ELR (cell line): ENCODE results near the gene RAB11FIP4.
A peak's percentile ranks its signal among the peaks of the same experiment; 100 is the strongest.
"Not testable (repeated sequence)": the region's sequence is repeated elsewhere in the genome, so short reads cannot be mapped to it uniquely, and the experiment has no call there.

ENCODE experiments used
- DNase-seq: peaks from one replicate; pipeline ENCODE4 v3.0.0-alpha.2; 2015; ENCODE audit warnings: low read depth

Gene RAB11FIP4, protein sequence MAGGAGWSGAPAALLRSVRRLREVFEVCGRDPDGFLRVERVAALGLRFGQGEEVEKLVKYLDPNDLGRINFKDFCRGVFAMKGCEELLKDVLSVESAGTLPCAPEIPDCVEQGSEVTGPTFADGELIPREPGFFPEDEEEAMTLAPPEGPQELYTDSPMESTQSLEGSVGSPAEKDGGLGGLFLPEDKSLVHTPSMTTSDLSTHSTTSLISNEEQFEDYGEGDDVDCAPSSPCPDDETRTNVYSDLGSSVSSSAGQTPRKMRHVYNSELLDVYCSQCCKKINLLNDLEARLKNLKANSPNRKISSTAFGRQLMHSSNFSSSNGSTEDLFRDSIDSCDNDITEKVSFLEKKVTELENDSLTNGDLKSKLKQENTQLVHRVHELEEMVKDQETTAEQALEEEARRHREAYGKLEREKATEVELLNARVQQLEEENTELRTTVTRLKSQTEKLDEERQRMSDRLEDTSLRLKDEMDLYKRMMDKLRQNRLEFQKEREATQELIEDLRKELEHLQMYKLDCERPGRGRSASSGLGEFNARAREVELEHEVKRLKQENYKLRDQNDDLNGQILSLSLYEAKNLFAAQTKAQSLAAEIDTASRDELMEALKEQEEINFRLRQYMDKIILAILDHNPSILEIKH

GRCh38 chr17:31391496-31391949 is at the start of gene RAB11FIP4:
TSS of gene RAB11FIP4 (plus strand) at chr17:31391675. CDS start at chr17:31391853, 178 bp downstream.
- DNase-seq, result no peak

DNA sequence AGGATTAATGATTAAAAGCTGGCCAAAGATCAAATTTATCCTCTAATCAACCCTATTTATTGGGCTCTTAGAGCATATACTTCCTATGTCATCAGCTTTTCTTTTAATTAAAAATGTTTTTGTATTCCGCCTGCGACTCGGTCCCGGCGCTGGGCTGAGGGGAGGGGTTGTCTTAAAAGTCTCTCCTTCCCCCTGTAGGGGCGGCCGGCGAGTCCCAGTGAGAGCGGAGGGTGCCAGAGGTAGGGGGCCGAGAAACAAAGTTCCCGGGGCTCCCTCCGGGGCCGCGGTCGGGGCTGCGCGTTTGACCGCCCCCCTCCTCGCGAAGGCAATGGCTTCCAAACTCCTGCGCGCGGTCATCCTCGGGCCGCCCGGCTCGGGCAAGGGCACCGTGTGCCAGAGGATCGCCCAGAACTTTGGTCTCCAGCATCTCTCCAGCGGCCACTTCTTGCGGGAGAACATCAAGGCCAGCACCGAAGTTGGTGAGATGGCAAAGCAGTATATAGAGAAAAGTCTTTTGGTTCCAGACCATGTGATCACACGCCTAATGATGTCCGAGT is 46.2 kb upstream of the RAB11FIP4 start:
- DNase-seq, result not testable (repeated sequence)

GRCh38 chr17:31349454-31349853 is 42.0 kb upstream of the RAB11FIP4 start:
- DNase-seq, result no peak

DNA sequence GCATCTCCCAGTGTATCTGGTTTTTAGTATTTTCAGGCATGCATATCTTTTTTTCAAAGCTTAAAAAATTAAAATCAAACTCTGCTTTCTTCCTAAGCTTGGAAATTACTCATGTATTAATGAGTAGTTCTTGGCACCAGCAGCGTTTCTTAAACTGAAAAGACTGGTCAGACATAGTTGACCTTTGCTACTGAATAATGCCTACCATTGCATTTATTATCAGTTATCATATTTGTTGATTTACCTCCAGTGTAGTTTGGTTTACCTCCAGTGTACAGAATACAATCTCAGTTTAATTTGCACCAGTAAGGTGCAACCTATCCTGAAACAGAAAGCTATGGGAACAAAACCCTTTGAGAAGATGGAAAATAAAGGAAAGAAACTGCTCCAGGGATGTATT is 35.5 kb upstream of the RAB11FIP4 start:
- DNase-seq, result no peak

GRCh38 chr17:31357091-31357490 is 34.4 kb upstream of the RAB11FIP4 start:
- DNase-seq, result no peak

DNA sequence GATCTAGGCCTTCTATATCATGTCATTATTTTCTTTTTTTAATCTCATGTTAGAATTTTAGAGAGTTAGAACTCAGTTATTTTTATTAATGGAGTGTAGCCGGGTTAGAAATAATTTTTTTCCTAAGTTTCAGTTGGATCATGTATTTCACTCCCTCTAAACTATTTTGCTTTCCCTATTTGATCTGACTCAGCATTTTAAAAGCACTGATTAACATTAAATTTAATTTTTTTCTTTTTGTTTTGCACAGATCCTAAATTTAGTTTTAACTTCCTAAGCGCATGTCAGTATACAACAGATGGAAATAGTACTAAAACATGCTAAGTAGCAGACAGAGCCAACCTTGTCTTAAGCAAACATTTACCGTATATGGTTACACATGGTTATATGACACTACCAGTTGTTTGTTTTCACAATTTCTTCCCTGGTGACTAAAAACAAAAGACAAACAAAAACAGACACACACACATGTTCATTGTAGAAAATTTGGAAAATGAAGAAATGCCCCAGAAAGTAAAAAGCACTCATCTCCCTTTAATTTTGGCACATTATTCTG is 33.6 kb upstream of the RAB11FIP4 start:
- no peak for DNase-seq

GRCh38 chr17:31364012-31364411 is 27.5 kb upstream of the RAB11FIP4 start:
- no peak for DNase-seq

DNA sequence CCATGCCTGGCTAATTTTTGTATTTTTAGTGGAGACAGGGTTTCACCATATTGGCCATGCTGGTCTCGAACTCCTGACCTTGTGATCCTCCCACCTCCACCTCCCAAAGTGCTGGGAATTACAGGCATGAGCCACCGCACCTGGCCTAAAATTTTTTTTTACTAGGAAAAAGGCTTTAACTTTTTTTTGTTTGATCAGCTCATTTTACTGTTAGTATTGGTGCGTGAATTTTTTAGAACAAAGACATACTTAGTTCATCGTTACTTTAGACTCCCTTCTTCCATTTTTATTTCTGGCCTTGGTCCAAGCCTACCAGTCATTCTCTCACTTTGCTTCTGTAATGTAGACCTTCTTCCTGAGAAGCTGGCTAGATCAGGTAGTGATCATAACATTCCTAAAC is 25.4 kb upstream of the RAB11FIP4 start:
- no peak for DNase-seq

- DNase-seq, result no peak
Measured at GRCh38 chr17:31369266-31369665, 22.2 kb upstream of the RAB11FIP4 start.

- DNase-seq, result peak; percentile 81
Measured at GRCh38 chr17:31371511-31372097, 19.9 kb upstream of the RAB11FIP4 start.

- DNase-seq, result peak; percentile 77
Measured at GRCh38 chr17:31373150-31374093, 18.1 kb upstream of the RAB11FIP4 start.

GRCh38 chr17:31374094-31374447 is 17.4 kb upstream of the RAB11FIP4 start:
- no peak for DNase-seq

DNA sequence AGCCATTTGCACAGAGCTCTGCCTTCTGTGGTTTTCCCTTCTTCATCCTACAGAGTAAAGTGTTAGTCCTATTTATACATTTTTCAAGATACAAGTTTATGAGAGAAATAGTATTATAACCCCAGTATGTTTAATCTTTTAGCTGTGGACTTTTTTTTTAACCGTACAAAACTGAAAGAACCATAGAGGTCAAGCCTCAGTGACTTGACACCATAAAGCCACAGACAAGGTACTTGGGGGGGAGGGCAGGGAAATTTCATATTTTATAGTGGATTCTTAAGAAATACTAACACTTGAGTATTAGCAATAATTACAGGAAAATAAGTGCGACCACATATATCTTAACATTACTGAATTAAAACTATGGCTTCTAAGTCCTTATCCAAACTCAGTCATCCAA is 17.0 kb upstream of the RAB11FIP4 start:
- DNase-seq, result no peak

GRCh38 chr17:31378638-31379037 is 12.8 kb upstream of the RAB11FIP4 start:
- peak; percentile 34 for DNase-seq

- no peak for DNase-seq
Measured at GRCh38 chr17:31379597-31380205, 11.8 kb upstream of the RAB11FIP4 start.

GRCh38 chr17:31381165-31381668 is 10.3 kb upstream of the RAB11FIP4 start:
- DNase-seq, result no peak

GRCh38 chr17:31382668-31383275 is 8.7 kb upstream of the RAB11FIP4 start:
- not testable (repeated sequence) for DNase-seq

GRCh38 chr17:31383488-31383887 is 8.0 kb upstream of the RAB11FIP4 start:
- not testable (repeated sequence) for DNase-seq

DNA sequence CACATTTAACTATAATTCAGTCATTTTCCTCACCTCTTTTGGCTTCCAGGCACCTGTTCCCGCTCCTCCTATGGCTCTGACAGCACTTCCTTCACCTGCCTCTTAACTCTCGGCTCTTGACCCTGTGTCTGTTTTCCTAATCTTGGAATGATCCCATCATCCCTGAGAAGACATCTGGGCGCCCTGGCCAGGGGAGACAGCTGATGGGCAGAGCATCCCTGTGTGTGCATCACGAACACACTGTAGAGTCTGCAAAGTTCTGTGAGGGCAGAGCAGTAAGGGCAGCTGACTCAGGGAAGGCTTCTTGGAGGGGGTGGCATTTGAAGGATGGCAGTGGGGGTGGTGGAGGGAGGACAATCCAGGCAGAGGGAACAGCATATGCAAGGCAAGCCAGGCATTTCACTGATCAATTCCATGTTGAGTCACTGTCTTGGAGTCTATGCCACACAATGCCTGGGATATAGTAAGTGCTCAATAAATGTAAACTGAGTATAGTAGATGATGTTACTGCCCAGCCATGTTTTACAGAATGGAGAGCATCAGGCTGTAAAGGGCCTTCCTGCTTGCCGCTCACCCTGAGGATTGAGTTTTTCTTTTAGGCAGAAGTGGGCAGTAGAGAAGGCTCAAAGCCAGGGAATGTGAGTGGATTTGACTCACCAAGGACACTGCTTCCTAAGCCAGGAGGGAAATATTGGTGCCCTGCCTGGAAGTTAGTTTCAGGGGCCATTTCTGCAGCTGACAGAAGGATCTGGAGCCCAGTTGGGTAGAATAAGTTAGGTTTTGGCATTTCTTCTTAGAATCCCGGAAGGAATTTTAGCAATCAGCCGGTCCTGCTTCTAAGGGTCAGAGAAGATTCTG is 5.8 kb upstream of the RAB11FIP4 start:
- DNase-seq, result no peak
